NCI-H2029 (cell line): ENCODE results near the gene CHST8.
A peak's percentile ranks its signal among the peaks of the same experiment; 100 is the strongest.

Source experiments
- DNase-seq: peaks from one replicate; lab custom pipeline; 2025; lab: John Stamatoyannopoulos, UW

Gene CHST8

GRCh38 chr19:33717878-33718277 is 96.1 kb downstream of the CHST8 start:
- no peak for DNase-seq

- DNase-seq, result no peak
Observed at GRCh38 chr19:33718651-33719254, 97.0 kb downstream of the CHST8 start.

- DNase-seq, result no peak
Observed at GRCh38 chr19:33719366-33720154, 97.8 kb downstream of the CHST8 start.

- no peak for DNase-seq
Observed at GRCh38 chr19:33720155-33720493, 98.4 kb downstream of the CHST8 start.

- no peak for DNase-seq
Observed at GRCh38 chr19:33720691-33721682, 99.2 kb downstream of the CHST8 start.

- DNase-seq, result no peak
Observed at GRCh38 chr19:33721735-33722297, 100.1 kb downstream of the CHST8 start.

- DNase-seq, result no peak
Observed at GRCh38 chr19:33722456-33723239, 100.9 kb downstream of the CHST8 start.

GRCh38 chr19:33723512-33723911 is 101.8 kb downstream of the CHST8 start:
- no peak for DNase-seq

GRCh38 chr19:33724021-33724720 is 102.4 kb downstream of the CHST8 start:
- no peak for DNase-seq

- no peak for DNase-seq
Observed at GRCh38 chr19:33724721-33725060, 102.9 kb downstream of the CHST8 start.

- DNase-seq, result no peak
Observed at GRCh38 chr19:33725567-33725966, 103.8 kb downstream of the CHST8 start.

- no peak for DNase-seq
Observed at GRCh38 chr19:33726756-33727155, 105.0 kb downstream of the CHST8 start.

- peak; percentile 33 for DNase-seq
Observed at GRCh38 chr19:33727331-33727998, 105.7 kb downstream of the CHST8 start.

- DNase-seq, result no peak
Observed at GRCh38 chr19:33728141-33728540, 106.4 kb downstream of the CHST8 start.

- DNase-seq, result no peak
Observed at GRCh38 chr19:33730858-33731607, 109.3 kb downstream of the CHST8 start.

- DNase-seq, result no peak
Observed at GRCh38 chr19:33731881-33732280, 110.1 kb downstream of the CHST8 start.

- DNase-seq, result peak; percentile 31
Observed at GRCh38 chr19:33734913-33735312, 113.2 kb downstream of the CHST8 start.

- DNase-seq, result no peak
Observed at GRCh38 chr19:33736158-33736557, 114.4 kb downstream of the CHST8 start.

- DNase-seq, result no peak
Observed at GRCh38 chr19:33736787-33737186, 115.0 kb downstream of the CHST8 start.
